ENCODE data around the gene ADARB2. TPM values are rescaled to one million over a fixed set of nuclear protein-coding genes. Genes with fewer than 3 reads are reported as not detected.

The ADARB2 gene
- total and polyA plus RNA-seq, 3 experiments from 2014 or later = not detected

DNA sequence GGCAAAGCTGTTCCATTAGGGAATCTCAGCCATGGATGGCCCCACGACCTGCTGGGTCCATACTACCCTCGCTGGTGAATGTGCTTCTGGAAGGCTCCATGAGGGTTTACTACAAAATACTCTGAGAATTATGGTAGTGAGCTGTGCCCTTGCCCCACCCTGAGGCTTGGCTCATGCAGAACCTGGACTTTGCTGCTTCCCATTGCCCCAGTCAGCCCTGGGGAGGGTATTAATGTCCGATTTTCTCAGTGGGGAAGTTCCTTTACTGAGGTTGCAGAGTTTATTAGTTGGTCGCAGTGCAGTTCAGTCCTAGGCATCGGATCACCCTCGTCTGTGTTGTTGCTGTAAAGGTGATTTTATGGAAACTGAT, 371.0 kb downstream of the ADARB2 start:
- H3K9me3 Mint-ChIP-seq = no peaks in the 10 kb centered on the region
- ChIA-PET CTCF (no interaction called here), POLR2A (no interaction called here)

DNA sequence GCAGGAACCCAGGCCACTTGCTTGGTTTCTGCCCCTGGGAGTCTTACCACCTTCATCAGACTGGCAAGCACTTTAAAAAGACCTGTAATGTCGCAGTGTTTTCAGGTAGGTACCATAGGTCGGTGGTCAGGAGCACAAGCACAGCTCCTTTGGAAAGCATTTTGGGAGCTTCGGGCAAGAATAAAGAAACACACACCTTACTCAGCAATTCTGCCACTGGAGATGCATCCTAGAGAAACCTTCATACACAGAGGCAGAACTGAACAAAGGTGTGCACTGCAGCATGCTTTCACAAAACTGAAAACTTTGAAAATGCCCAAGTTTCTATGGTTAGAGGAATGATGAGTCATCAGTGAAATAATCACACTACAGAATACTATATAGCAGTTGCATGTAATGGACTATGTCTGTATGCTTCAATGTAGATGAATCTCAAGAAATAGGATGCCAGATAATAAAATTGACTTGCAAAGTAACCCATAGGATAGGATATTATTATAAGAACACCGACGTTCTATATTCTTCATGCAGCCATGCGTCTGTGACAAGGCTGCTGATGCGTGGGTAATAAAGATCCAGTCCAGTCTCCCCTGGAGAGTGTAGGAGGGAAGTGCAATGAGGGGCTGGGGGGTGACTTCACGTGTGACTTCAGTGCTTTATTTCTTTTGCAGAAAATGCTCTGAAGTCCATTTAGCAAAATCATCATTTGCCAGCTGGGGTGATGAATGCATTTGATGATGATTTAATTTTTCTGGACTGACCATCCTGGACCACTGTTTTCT, 371.6 kb downstream of the ADARB2 start:
- H3K36me3 Mint-ChIP-seq = no peaks in the 10 kb centered on the region
- POLR2A ChIA-PET = no interaction called here
- no peaks in the 10 kb centered on the region for H3K4me1 Mint-ChIP-seq
- Histone ChIP-seq H3K4me3 (ENCODE audit: low read length) (no peak overlapping the region), H3K9me3 (ENCODE audit: low read length) (no peaks in the 10 kb centered on the region), H3K27ac (ENCODE audit: low read depth, low read length) (no peak overlapping the region), H3K27me3 (ENCODE audit: insufficient read depth, low read length, poor library complexity, severe bottlenecking) (peaks cover 3% of the 10 kb centered on the region), H3K36me3 (ENCODE audit: insufficient read depth, low read length) (no peaks in the 10 kb centered on the region), H3K4me1 (ENCODE audit: insufficient read depth, low read length) (no peaks in the 10 kb centered on the region)
- H3K9me3 Mint-ChIP-seq = no peaks in the 10 kb centered on the region
- CTCF ChIA-PET = no interaction called here
- DNase-seq = no peak
- H3K4me3 Mint-ChIP-seq = no peak overlapping the region
- H3K27me3 Mint-ChIP-seq = peaks cover 27 to 47% of the 10 kb centered on the region in 2 donors
- no peak overlapping the region for H3K27ac Mint-ChIP-seq

More for the DNA sequence above, 371.0 kb downstream of the ADARB2 start:
- peaks cover 3% of the 10 kb centered on the region for H3K27me3 ChIP-seq (ENCODE audit: insufficient read depth, low read length, poor library complexity, severe bottlenecking)
- H3K36me3 ChIP-seq (ENCODE audit: insufficient read depth, low read length) = no peaks in the 10 kb centered on the region
- H3K27me3 Mint-ChIP-seq = peaks cover 24 to 50% of the 10 kb centered on the region in 2 donors
- no peaks in the 10 kb centered on the region for H3K4me1 Mint-ChIP-seq
- H3K9me3 ChIP-seq (ENCODE audit: low read length) = no peaks in the 10 kb centered on the region
- no peaks in the 10 kb centered on the region for H3K4me1 ChIP-seq (ENCODE audit: insufficient read depth, low read length)
- no peak overlapping the region for H3K27ac ChIP-seq (ENCODE audit: low read depth, low read length)
- H3K36me3 Mint-ChIP-seq = no peaks in the 10 kb centered on the region
- no peak for DNase-seq
- H3K27ac Mint-ChIP-seq = no peak overlapping the region
- H3K4me3 Mint-ChIP-seq = no peak overlapping the region
- no peak overlapping the region for H3K4me3 ChIP-seq (ENCODE audit: low read length)

DNA sequence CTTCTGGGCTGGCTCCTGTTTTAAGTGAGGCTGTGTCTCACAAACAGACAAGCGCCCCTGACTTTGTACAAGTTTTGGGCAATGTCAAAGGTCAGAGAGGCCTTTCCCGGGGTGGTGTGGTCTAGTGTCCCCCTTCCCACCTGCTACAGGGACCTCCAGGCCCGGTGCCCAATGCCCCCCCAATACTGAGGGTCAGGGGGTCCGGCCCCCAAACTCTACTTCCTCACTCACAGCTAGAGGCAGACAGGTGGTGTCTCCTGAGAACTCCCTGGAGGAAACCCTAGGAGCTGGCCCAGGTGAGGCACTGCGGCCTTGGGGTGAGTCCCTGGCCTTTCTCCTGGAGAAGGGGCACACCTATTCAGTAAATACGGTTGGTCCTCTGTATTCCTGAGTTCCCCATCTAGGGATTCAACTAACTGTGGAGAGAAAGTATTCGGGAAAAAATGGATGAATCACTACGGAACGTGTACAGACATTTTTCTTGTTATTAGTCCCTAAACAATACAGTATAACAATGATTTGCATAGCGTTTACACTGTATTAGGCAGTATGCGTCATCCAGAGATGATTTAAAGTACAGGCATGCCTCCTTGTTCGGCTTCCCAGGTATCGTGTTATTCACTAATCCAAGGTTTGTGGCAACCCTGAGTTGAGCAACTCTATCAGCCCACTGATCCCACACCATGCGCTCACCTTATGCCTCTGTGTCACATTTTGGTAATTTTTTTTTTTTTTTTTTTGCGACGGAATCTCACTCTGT, 373.0 kb downstream of the ADARB2 start:
- H3K36me3 Mint-ChIP-seq = no peaks in the 10 kb centered on the region
- H3K4me3 ChIP-seq (ENCODE audit: low read length) = no peak overlapping the region
- peaks cover 6% of the 10 kb centered on the region for H3K4me1 ChIP-seq (ENCODE audit: insufficient read depth, low read length)
- no peak overlapping the region for H3K27ac Mint-ChIP-seq
- H3K9me3 ChIP-seq (ENCODE audit: low read length) = no peaks in the 10 kb centered on the region
- H3K9me3 Mint-ChIP-seq = no peaks in the 10 kb centered on the region
- H3K4me3 Mint-ChIP-seq = no peak overlapping the region
- POLR2A ChIA-PET = no interaction called here
- H3K4me1 Mint-ChIP-seq = peaks cover 0 to 2% (median 0%) of the 10 kb centered on the region in 3 donors
- peaks cover 25 to 35% of the 10 kb centered on the region in 2 donors for H3K27me3 Mint-ChIP-seq
- H3K36me3 ChIP-seq (ENCODE audit: insufficient read depth, low read length) = no peaks in the 10 kb centered on the region
- CTCF ChIA-PET = no interaction called here
- H3K27ac ChIP-seq (ENCODE audit: low read depth, low read length) = no peak overlapping the region
- no peak for DNase-seq
- peaks cover 3% of the 10 kb centered on the region for H3K27me3 ChIP-seq (ENCODE audit: insufficient read depth, low read length, poor library complexity, severe bottlenecking)

DNA sequence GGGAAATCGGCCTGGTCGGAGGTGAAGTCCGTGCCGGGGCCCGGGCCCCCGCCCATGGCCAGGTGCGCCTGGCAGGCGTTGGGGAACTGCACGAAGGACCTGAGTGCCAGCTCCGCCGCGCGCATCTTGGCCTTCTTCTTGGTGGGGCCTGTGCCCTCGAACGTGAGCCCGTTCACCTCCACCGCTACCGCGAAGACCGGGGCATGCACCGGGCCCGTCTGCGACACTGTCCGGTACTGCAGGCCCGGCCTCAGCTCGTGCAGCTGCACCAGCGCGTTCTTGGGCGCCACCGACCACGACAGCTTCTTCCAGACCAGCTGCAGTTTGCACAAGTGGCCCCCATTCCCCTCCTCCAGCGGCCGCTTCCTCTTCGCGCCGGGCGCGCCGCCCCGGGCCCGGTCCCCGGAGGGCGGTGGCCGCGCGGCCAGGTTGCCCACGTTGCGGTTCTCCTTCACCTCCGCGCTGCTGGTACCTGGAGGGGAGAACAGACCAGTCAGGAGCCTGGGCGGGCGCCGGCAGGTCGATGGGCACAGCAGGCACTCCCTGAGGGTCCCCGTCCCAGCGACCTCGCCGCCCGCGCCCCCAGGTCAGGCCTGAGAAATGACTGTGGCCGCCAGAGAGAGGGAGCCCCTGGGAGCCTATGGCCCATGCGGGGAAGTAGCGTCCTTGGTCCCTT, 373.7 kb downstream of the ADARB2 start:
- no peak overlapping the region for H3K27ac ChIP-seq (ENCODE audit: low read depth, low read length)
- no peaks in the 10 kb centered on the region for H3K27me3 ChIP-seq (ENCODE audit: insufficient read depth, low read length, poor library complexity, severe bottlenecking)
- no peak overlapping the region for H3K27ac Mint-ChIP-seq
- POLR2A ChIA-PET = no interaction called here
- H3K4me1 Mint-ChIP-seq = peaks cover 0 to 6% (median 0%) of the 10 kb centered on the region in 3 donors
- H3K36me3 Mint-ChIP-seq = no peaks in the 10 kb centered on the region
- peaks cover 6% of the 10 kb centered on the region for H3K4me1 ChIP-seq (ENCODE audit: insufficient read depth, low read length)
- H3K4me3 ChIP-seq (ENCODE audit: low read length) = no peak overlapping the region
- H3K27me3 Mint-ChIP-seq = peaks cover 25 to 40% of the 10 kb centered on the region in 2 donors
- no peaks in the 10 kb centered on the region for H3K36me3 ChIP-seq (ENCODE audit: insufficient read depth, low read length)
- H3K9me3 Mint-ChIP-seq = no peaks in the 10 kb centered on the region
- no peak overlapping the region for H3K4me3 Mint-ChIP-seq
- no peak for DNase-seq
- no peaks in the 10 kb centered on the region for H3K9me3 ChIP-seq (ENCODE audit: low read length)
- CTCF ChIA-PET = no interaction called here

DNA sequence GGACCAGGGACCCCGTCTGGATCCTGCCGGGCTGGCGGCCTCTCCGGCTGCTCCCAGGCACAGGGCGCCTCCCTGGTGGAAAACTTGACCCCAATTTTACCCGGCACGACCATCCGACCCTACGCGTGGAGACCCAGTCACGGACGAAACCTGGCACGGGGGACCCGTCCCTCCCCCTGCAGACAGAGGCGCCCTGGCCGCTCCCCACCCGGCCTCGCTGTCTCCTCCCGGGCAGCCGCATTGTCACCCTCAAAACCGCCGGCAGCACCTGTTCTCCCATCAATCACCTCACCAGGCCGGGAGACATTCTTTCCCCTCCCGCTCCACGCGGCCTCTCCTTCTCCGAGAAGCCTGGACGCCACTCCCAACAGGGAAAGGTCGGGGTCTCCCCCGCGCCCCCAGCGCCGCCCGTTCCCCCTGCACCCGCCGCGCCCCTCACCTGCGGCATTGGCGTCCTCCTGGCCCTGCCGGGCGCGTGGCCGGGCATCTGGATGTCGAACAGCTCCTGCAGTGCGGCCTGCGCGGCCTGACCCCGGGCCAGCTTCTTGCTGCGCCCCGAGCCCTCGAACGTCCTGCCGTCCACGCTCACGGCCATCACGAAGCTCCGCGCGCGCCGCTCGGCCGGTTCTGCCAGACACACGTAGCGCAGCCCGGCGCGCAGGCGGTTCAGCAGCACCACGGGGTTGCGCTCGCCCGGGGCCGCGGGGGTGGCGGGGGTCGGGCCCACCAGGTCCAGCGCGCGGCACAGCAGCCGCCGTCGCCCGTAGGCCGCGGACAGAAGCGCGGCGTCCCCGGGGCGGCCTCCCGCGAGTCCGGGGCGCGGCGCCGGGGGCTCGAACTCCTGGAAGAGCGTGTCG, 374.5 kb downstream of the ADARB2 start:
- Histone ChIP-seq H3K9me3 (ENCODE audit: low read length) (no peaks in the 10 kb centered on the region), H3K27me3 (ENCODE audit: insufficient read depth, low read length, poor library complexity, severe bottlenecking) (no peaks in the 10 kb centered on the region), H3K27ac (ENCODE audit: low read depth, low read length) (no peak overlapping the region), H3K4me1 (ENCODE audit: insufficient read depth, low read length) (peaks cover 6% of the 10 kb centered on the region), H3K36me3 (ENCODE audit: insufficient read depth, low read length) (no peaks in the 10 kb centered on the region), H3K4me3 (ENCODE audit: low read length) (no peak overlapping the region)
- H3K4me3 Mint-ChIP-seq = no peak overlapping the region
- no peaks in the 10 kb centered on the region for H3K9me3 Mint-ChIP-seq
- peaks cover 0 to 6% (median 0%) of the 10 kb centered on the region in 3 donors for H3K4me1 Mint-ChIP-seq
- no peak for DNase-seq
- no peak overlapping the region for H3K27ac Mint-ChIP-seq
- ChIA-PET CTCF (no interaction called here), POLR2A (no interaction called here)
- no peaks in the 10 kb centered on the region for H3K36me3 Mint-ChIP-seq
- H3K27me3 Mint-ChIP-seq = peaks cover 25 to 40% of the 10 kb centered on the region in 2 donors

DNA sequence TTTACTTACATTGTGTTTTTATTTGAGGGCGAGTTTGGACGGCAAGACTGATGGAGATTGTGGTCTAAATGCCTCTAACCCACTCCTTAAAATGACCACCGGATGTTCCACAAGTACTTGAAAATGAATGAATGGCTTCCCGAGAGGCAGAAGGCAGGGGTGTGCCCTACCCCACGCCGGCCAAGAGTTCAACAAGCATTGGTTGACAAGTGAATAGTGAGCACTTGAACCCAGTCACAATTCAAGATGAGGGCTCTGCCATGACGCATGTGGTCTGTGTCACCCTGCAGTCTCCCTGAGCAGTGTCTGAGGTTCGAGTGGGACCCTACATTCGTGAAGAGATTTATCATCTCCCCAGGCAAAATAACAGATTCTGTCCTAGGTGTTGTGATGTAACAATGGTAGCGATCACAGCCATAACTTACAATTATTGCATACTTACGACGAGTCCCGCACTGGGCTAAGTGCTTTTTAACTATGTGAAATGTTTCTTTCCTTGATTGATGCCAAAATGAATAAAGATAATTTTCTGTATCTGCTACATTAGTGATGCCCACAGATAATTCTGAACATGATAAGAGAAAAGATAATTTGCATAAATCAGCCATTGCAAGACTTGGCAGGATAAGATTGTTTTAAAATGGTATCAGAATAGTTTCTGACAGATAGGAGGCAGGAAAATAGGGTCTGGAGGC, 375.8 kb downstream of the ADARB2 start:
- peaks cover 6% of the 10 kb centered on the region for H3K4me1 ChIP-seq (ENCODE audit: insufficient read depth, low read length)
- H3K27me3 ChIP-seq (ENCODE audit: insufficient read depth, low read length, poor library complexity, severe bottlenecking) = no peaks in the 10 kb centered on the region
- no peak overlapping the region for H3K4me3 ChIP-seq (ENCODE audit: low read length)
- H3K27ac Mint-ChIP-seq = no peak overlapping the region
- H3K36me3 Mint-ChIP-seq = no peaks in the 10 kb centered on the region
- H3K36me3 ChIP-seq (ENCODE audit: insufficient read depth, low read length) = no peaks in the 10 kb centered on the region
- H3K4me1 Mint-ChIP-seq = peaks cover 0 to 6% (median 0%) of the 10 kb centered on the region in 3 donors
- H3K27me3 Mint-ChIP-seq = peaks cover 22 to 39% of the 10 kb centered on the region in 2 donors
- no peak for DNase-seq
- ChIA-PET CTCF (no interaction called here), POLR2A (no interaction called here)
- no peak overlapping the region for H3K27ac ChIP-seq (ENCODE audit: low read depth, low read length)
- no peaks in the 10 kb centered on the region for H3K9me3 ChIP-seq (ENCODE audit: low read length)
- H3K4me3 Mint-ChIP-seq = no peak overlapping the region
- no peaks in the 10 kb centered on the region for H3K9me3 Mint-ChIP-seq

DNA sequence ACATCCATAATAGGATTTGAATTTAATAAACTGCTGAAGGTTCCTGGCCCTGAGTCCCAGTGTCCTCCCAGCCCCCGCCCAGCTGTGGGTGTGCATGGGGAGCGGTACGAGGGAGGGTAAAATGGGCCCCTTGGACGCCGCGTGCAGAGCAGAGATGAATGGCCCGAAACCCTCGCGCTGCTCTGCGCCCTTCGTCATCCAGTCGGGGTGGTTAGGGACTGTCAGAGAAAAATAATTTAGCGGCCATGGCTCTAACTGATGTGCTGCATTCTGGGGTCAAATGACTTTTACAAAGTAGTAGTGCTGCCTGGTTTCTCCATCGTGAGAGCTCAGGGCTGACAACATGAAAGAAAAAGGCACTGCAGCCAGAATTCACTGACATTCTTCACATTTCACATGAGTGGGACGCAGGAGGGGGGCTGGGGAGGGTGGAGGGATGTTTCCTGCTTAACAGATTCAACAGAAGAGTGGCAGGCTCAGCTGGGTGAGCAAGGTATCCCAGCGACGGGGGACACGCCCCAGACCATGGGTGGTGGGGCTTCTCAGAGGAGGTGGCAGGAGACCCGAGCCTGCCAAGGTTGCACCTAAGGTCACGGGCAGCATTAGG, 376.7 kb downstream of the ADARB2 start:
- peaks cover 0 to 6% (median 0%) of the 10 kb centered on the region in 3 donors for H3K4me1 Mint-ChIP-seq

More for the DNA sequence above, 376.7 kb downstream of the ADARB2 start:
- no peak overlapping the region for H3K27ac ChIP-seq (ENCODE audit: low read depth, low read length)
- Mint-ChIP-seq H3K9me3 (no peaks in the 10 kb centered on the region), H3K4me3 (no peak overlapping the region), H3K27ac (no peak overlapping the region), H3K36me3 (no peaks in the 10 kb centered on the region), H3K27me3 (peaks cover 20 to 34% of the 10 kb centered on the region in 2 donors)
- POLR2A ChIA-PET = no interaction called here
- peaks cover 6% of the 10 kb centered on the region for H3K4me1 ChIP-seq (ENCODE audit: insufficient read depth, low read length)
- no peaks in the 10 kb centered on the region for H3K36me3 ChIP-seq (ENCODE audit: insufficient read depth, low read length)
- DNase-seq = no peak
- H3K27me3 ChIP-seq (ENCODE audit: insufficient read depth, low read length, poor library complexity, severe bottlenecking) = no peaks in the 10 kb centered on the region
- H3K9me3 ChIP-seq (ENCODE audit: low read length) = no peaks in the 10 kb centered on the region
- CTCF ChIA-PET = interaction anchor here (1.0 kb wide), 1 partner anchor 8 kb away, joined by 3 read pairs; no protein-coding TSS in a partner anchor
- H3K4me3 ChIP-seq (ENCODE audit: low read length) = no peak overlapping the region
